ENCODE results near the gene CLDN10.
"Not testable (repeated sequence)": the region's sequence is repeated elsewhere in the genome, so short reads cannot be mapped to it uniquely, and the experiment has no call there.

The CLDN10 gene

GRCh38 chr13:95541308-95541707, 11.2 kb upstream of the CLDN10 start:
- DNase-seq (ENCODE audit: low spot score), result no peak

GRCh38 chr13:95541911-95542474, 10.5 kb upstream of the CLDN10 start:
- DNase-seq (ENCODE audit: low spot score), result no peak

GRCh38 chr13:95544293-95544692, 8.2 kb upstream of the CLDN10 start:
- DNase-seq (ENCODE audit: low spot score), result no peak

GRCh38 chr13:95546919-95547318, 5.6 kb upstream of the CLDN10 start:
- no peak for DNase-seq (ENCODE audit: low spot score)

GRCh38 chr13:95547531-95548167, 4.9 kb upstream of the CLDN10 start:
- peak; percentile 48 for DNase-seq (ENCODE audit: low spot score)

- no peak for DNase-seq (ENCODE audit: low spot score)
Measured at GRCh38 chr13:95552208-95552538, 347 bp upstream of the CLDN10 start.

- no peak for DNase-seq (ENCODE audit: low spot score)
Measured at GRCh38 chr13:95553581-95554385, 1.3 kb downstream of the CLDN10 start.

- DNase-seq (ENCODE audit: low spot score), result no peak
Measured at GRCh38 chr13:95557013-95557412, 4.5 kb downstream of the CLDN10 start.

GRCh38 chr13:95559100-95559499, 6.6 kb downstream of the CLDN10 start:
- DNase-seq (ENCODE audit: low spot score), result no peak

- DNase-seq (ENCODE audit: low spot score), result no peak
Measured at GRCh38 chr13:95560387-95560786, 7.9 kb downstream of the CLDN10 start.

- no peak for DNase-seq (ENCODE audit: low spot score)
Measured at GRCh38 chr13:95564091-95564490, 11.6 kb downstream of the CLDN10 start.

GRCh38 chr13:95564733-95565291, 12.3 kb downstream of the CLDN10 start:
- no peak for DNase-seq (ENCODE audit: low spot score)

GRCh38 chr13:95565758-95566157, 13.2 kb downstream of the CLDN10 start:
- DNase-seq (ENCODE audit: low spot score), result not testable (repeated sequence)

- DNase-seq (ENCODE audit: low spot score), result no peak
Measured at GRCh38 chr13:95568131-95568530, 15.6 kb downstream of the CLDN10 start.

- DNase-seq (ENCODE audit: low spot score), result no peak
Measured at GRCh38 chr13:95570016-95570415, 17.5 kb downstream of the CLDN10 start.

- no peak for DNase-seq (ENCODE audit: low spot score)
Measured at GRCh38 chr13:95571941-95572340, 19.4 kb downstream of the CLDN10 start.

GRCh38 chr13:95573221-95573620, 20.7 kb downstream of the CLDN10 start:
- no peak for DNase-seq (ENCODE audit: low spot score)

GRCh38 chr13:95579303-95579702, 26.8 kb downstream of the CLDN10 start:
- no peak for DNase-seq (ENCODE audit: low spot score)

- no peak for DNase-seq (ENCODE audit: low spot score)
Measured at GRCh38 chr13:95585867-95586266, 33.3 kb downstream of the CLDN10 start.

GRCh38 chr13:95588134-95588533, 35.6 kb downstream of the CLDN10 start:
- DNase-seq (ENCODE audit: low spot score), result no peak

GRCh38 chr13:95588721-95589120, 36.2 kb downstream of the CLDN10 start:
- no peak for DNase-seq (ENCODE audit: low spot score)

GRCh38 chr13:95593462-95593861, 40.9 kb downstream of the CLDN10 start:
- DNase-seq (ENCODE audit: low spot score), result no peak

- DNase-seq (ENCODE audit: low spot score), result no peak
Measured at GRCh38 chr13:95596701-95597100, 44.2 kb downstream of the CLDN10 start.
